Vagina (tissue), 2 donors: ENCODE measurements around the gene SLC35E3. TPM values are rescaled to one million over a fixed set of nuclear protein-coding genes. Genes with fewer than 3 reads are reported as not detected.
A peak's percentile ranks its signal among the peaks of the same experiment; 100 is the strongest.

Source experiments
- DNase-seq, 2 donors: peaks; one replicate each; pipeline ENCODE4 v3.0.0-alpha.2; 2017; ENCODE audit errors: extremely low spot score in 2 of 2
- H3K27ac ChIP-seq: fragments of 200-600 bp; sonication (generic); one replicate; pipeline ENCODE4 v1.5.1; 2019
- H3K27me3 ChIP-seq: fragments of 200-600 bp; sonication (generic); one replicate; pipeline ENCODE4 v1.5.1; 2019
- H3K36me3 ChIP-seq, 2 donors: fragments of 200-600 bp; sonication (generic); one replicate each; pipeline ENCODE4 v1.5.1; 2017 to 2019
- H3K4me1 ChIP-seq: fragments of 200-600 bp; sonication (generic); one replicate; pipeline ENCODE4 v1.5.1; 2019
- H3K4me3 ChIP-seq, 2 donors: fragments of 200-600 bp; sonication (generic); 1 replicate in 1 of 2; 2 replicates in 1 of 2; pipeline ENCODE4 v1.5.1; 2016 to 2019
- H3K9me3 ChIP-seq: fragments of 200-600 bp; sonication (generic); one replicate; pipeline ENCODE4 v1.5.1; 2019
- CTCF ChIP-seq, 3 experiments: fragments of 450-650 bp in 2 of 3; fragments of 200-600 bp in 1 of 3; sonication (generic) in 1 of 3; IDR thresholded peaks; one replicate each; pipeline ENCODE4 v1.5.1; 2017 to 2019; ENCODE audit warnings: antibody characterized with exemption in 3 of 3, mild to moderate bottlenecking in 2 of 3, moderate library complexity in 2 of 3
- POLR2A ChIP-seq, 2 donors: fragments of 450-650 bp; IDR thresholded peaks; one replicate each; pipeline ENCODE4 v1.6.1; 2017; ENCODE audit warnings: antibody characterized with exemption in 2 of 2, mild to moderate bottlenecking in 2 of 2, moderate library complexity in 2 of 2
- POLR2AphosphoS5 ChIP-seq, 2 donors: sonication (generic); formaldehyde crosslinking; IDR thresholded peaks; one replicate each; pipeline ENCODE4 v1.9.0; 2017; ENCODE audit warnings: antibody characterized with exemption in 2 of 2, mild to moderate bottlenecking in 2 of 2, low read depth in 1 of 2; ENCODE audit not compliant: insufficient read depth in 1 of 2
- intact Hi-C: fragments of 100-400 bp; cut with DNase I; formaldehyde crosslinking; loops from one replicate; pipeline ENCODE4 v1.15.1; 2023
- total RNA-seq: library from RNA; depleted of rRNA; stranded (reverse); fragments of >200 nt; gene quantifications from one replicate; pipeline ENCODE4 v1.2.3, GENCODE V29; 2016

Gene SLC35E3
- total RNA-seq, 1 donor from 2014 or later, result 5.9 TPM

GRCh38 chr12:68784015-68784414 is 38.0 kb downstream of the SLC35E3 start:
- no peak for TF ChIP-seq POLR2AphosphoS5 (IDR thresholded peaks at IDR 0.05; ENCODE audit: insufficient read depth in 1 of 2, low read depth in 1 of 2)
- no peak for TF ChIP-seq CTCF (IDR thresholded peaks at IDR 0.05)
- no peak for TF ChIP-seq POLR2A (IDR thresholded peaks at IDR 0.05)
- no peaks in the 10 kb centered on the region for H3K27me3 ChIP-seq
- H3K4me3 ChIP-seq, result no peak overlapping the region
- DNase-seq, result no peak
- intact Hi-C loops, result no loop called here
- H3K36me3 ChIP-seq, result no peaks in the 10 kb centered on the region
- no peaks in the 10 kb centered on the region for H3K9me3 ChIP-seq
- H3K27ac ChIP-seq, result no peak overlapping the region
- H3K4me1 ChIP-seq, result peaks cover 16% of the 10 kb centered on the region

DNA sequence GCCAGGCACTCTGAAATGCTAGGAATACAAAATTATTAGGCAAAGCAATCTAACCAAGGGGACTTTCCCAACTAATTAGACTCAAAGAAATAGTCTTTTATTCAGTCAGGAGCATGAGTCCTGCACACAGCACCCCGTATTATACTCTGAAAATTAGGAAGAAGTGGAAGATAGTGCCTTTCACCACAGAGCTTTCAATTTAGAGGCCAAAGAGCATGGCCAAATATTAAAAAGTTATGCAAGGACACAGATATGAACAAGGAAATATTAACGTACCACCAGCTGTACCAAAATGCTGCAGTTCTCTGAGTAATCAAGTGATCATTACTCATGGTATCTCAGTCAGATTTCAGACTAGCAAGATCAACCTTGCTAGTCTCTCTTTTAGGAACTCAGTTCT is 39.4 kb downstream of the SLC35E3 start:
- no peaks in the 10 kb centered on the region for H3K9me3 ChIP-seq
- no peaks in the 10 kb centered on the region for H3K36me3 ChIP-seq
- H3K4me3 ChIP-seq, result no peak overlapping the region
- TF ChIP-seq CTCF (IDR thresholded peaks at IDR 0.05) (no peak), POLR2AphosphoS5 (IDR thresholded peaks at IDR 0.05; ENCODE audit: insufficient read depth in 1 of 2, low read depth in 1 of 2) (no peak), POLR2A (IDR thresholded peaks at IDR 0.05) (no peak)
- intact Hi-C loops, result no loop called here
- no peaks in the 10 kb centered on the region for H3K27me3 ChIP-seq
- peaks cover 16% of the 10 kb centered on the region for H3K4me1 ChIP-seq
- no peak overlapping the region for H3K27ac ChIP-seq
- DNase-seq, result no peak

GRCh38 chr12:68785823-68786222 is 39.8 kb downstream of the SLC35E3 start:
- H3K36me3 ChIP-seq, result no peaks in the 10 kb centered on the region
- no peaks in the 10 kb centered on the region for H3K9me3 ChIP-seq
- H3K4me1 ChIP-seq, result peaks cover 16% of the 10 kb centered on the region
- no peak for DNase-seq
- peak overlapping the region; percentile 69 for H3K27ac ChIP-seq
- TF ChIP-seq POLR2AphosphoS5 (IDR thresholded peaks at IDR 0.05; ENCODE audit: insufficient read depth in 1 of 2, low read depth in 1 of 2) (no peak), CTCF (IDR thresholded peaks at IDR 0.05) (no peak), POLR2A (IDR thresholded peaks at IDR 0.05) (no peak)
- H3K4me3 ChIP-seq, result no peak overlapping the region
- H3K27me3 ChIP-seq, result no peaks in the 10 kb centered on the region
- intact Hi-C loops, result no loop called here

- intact Hi-C loops, result no loop called here
- TF ChIP-seq POLR2AphosphoS5 (IDR thresholded peaks at IDR 0.05; ENCODE audit: insufficient read depth in 1 of 2, low read depth in 1 of 2) (no peak), CTCF (IDR thresholded peaks at IDR 0.05) (no peak), POLR2A (IDR thresholded peaks at IDR 0.05) (no peak)
- Histone ChIP-seq H3K4me1 (peaks cover 16% of the 10 kb centered on the region), H3K27ac (peak overlapping the region; percentile 69), H3K4me3 (no peak overlapping the region), H3K36me3 (no peaks in the 10 kb centered on the region), H3K9me3 (no peaks in the 10 kb centered on the region), H3K27me3 (no peaks in the 10 kb centered on the region)
- DNase-seq, result no peak
Measured at GRCh38 chr12:68786929-68787328, 41.0 kb downstream of the SLC35E3 start.

DNA sequence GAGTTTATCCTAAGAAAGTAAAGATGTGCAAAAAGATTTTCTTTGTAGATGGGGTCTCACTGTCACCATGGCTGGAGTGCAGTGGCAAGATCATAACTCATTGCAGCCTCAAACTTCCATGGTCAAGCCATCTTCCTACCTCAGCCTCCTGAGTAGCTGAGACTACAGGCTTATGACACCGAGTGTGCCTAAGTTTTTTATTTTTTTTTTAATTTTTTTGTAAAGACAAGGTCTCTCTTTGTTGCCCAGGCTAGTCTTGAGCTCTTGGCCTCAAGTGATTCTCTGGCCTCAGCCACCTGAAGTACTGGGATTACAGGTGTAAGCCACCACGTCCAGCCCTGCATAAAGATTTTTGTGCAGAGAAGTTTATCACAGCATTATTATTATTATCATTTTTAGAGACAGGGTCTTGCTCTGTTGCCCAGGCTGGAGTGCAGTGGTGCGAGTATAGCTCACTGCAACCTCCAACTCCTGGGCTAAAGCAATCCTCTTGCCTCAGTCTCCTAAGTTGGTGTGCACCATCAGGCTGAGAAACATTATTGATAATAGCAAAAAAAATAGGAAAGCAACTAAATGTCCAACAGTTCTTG is 42.7 kb downstream of the SLC35E3 start:
- intact Hi-C loops, result no loop called here
- H3K27ac ChIP-seq, result peak overlapping the region; percentile 84
- TF ChIP-seq CTCF (IDR thresholded peaks at IDR 0.05) (no peak), POLR2A (IDR thresholded peaks at IDR 0.05) (no peak), POLR2AphosphoS5 (IDR thresholded peaks at IDR 0.05; ENCODE audit: insufficient read depth in 1 of 2, low read depth in 1 of 2) (no peak)
- peaks cover 16% of the 10 kb centered on the region for H3K4me1 ChIP-seq
- H3K4me3 ChIP-seq, result no peak overlapping the region
- no peaks in the 10 kb centered on the region for H3K36me3 ChIP-seq
- no peaks in the 10 kb centered on the region for H3K9me3 ChIP-seq
- no peak for DNase-seq
- H3K27me3 ChIP-seq, result no peaks in the 10 kb centered on the region
